Tibial nerve (tissue), 4 donors: ENCODE data around the gene FIBCD1.

Experiments
- EP300 ChIP-seq, 2 donors: sonication (generic); formaldehyde crosslinking; IDR thresholded peaks; one replicate each; pipeline ENCODE4 v1.6.1; 2017; ENCODE audit warnings: antibody characterized with exemption in 2 of 2, mild to moderate bottlenecking in 1 of 2
- TF ChIP-seq, protein P1 (sequence below), 5 experiments: fragments of 200-600 bp in 3 of 5; fragments of 450-650 bp in 2 of 5; sonication (generic) in 3 of 5; IDR thresholded peaks; one replicate each; pipeline ENCODE4 v1.5.1; 2016 to 2019; ENCODE audit warnings: antibody characterized with exemption in 5 of 5, mild to moderate bottlenecking in 3 of 5, moderate library complexity in 2 of 5

DNA sequence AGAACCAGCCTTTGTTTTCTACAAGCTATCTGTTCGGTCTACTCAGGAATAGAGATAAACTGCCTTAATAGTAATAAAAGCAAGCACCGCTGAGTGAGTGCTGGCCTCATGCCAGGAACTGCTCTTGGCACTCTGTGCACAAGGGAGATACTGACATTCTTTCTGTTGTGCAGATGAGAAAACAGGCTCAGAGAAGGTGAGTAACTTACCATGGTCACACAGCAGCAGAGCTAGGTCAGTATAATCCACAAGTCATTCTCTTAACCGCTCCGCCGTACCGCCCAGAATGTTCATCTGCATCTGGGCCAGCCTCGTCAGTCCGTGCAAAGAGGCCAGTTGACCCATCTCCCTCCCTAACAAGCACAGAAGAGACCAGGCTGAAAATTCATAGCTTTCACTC is 69.8 kb downstream of the FIBCD1 start:
- TF ChIP-seq, protein P1, sequence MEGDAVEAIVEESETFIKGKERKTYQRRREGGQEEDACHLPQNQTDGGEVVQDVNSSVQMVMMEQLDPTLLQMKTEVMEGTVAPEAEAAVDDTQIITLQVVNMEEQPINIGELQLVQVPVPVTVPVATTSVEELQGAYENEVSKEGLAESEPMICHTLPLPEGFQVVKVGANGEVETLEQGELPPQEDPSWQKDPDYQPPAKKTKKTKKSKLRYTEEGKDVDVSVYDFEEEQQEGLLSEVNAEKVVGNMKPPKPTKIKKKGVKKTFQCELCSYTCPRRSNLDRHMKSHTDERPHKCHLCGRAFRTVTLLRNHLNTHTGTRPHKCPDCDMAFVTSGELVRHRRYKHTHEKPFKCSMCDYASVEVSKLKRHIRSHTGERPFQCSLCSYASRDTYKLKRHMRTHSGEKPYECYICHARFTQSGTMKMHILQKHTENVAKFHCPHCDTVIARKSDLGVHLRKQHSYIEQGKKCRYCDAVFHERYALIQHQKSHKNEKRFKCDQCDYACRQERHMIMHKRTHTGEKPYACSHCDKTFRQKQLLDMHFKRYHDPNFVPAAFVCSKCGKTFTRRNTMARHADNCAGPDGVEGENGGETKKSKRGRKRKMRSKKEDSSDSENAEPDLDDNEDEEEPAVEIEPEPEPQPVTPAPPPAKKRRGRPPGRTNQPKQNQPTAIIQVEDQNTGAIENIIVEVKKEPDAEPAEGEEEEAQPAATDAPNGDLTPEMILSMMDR (IDR thresholded peaks at IDR 0.05): no peak
- TF ChIP-seq EP300 (IDR thresholded peaks at IDR 0.05): no peak
